NB4 (cell line): ENCODE data around the gene OR4M1.
"Not testable (repeated sequence)": the region's sequence is repeated elsewhere in the genome, so short reads cannot be mapped to it uniquely, and the experiment has no call there.

Experiments
- MYC ChIP-seq: IDR thresholded peaks from 2 replicates; pipeline ENCODE4 v1.6.1; 2011; ENCODE audit warnings: low read depth, low read length
- POLR2A ChIP-seq: IDR thresholded peaks from 2 replicates; pipeline ENCODE4 v1.6.1; 2011; ENCODE audit warnings: mild to moderate bottlenecking; ENCODE audit not compliant: insufficient read length; ENCODE audit errors: extremely low read depth
- TF ChIP-seq, protein P1 (sequence below): IDR thresholded peaks from one replicate; pipeline ENCODE4 v1.5.1; 2012; ENCODE audit warnings: low read depth, low read length
- TF ChIP-seq, protein P2 (sequence below): IDR thresholded peaks from 2 replicates; pipeline ENCODE4 v1.6.1; 2011; ENCODE audit warnings: low read depth, low read length

DNA sequence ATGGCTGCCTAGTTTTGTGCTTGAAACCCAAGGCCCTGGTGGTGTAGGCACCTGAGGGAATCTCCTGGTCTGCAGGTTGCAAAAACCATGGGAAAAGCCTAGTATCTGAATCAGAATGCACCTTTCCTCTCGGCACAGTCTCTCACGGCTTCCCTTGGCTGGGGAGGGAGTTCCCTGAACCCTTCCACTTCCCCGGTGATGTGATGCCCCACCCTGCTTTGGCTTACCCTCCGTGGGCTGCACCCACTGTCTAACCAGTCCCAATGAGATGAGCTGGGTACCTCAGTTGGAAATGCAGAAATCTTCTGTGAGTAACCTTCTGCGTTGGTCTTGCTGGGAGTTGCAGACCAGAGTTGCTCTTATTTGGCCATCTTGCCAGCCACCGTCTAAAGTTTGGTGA, 47.7 kb downstream of the OR4M1 start:
- TF ChIP-seq POLR2A, MYC: not testable (repeated sequence)
- TF ChIP-seq, protein P1, sequence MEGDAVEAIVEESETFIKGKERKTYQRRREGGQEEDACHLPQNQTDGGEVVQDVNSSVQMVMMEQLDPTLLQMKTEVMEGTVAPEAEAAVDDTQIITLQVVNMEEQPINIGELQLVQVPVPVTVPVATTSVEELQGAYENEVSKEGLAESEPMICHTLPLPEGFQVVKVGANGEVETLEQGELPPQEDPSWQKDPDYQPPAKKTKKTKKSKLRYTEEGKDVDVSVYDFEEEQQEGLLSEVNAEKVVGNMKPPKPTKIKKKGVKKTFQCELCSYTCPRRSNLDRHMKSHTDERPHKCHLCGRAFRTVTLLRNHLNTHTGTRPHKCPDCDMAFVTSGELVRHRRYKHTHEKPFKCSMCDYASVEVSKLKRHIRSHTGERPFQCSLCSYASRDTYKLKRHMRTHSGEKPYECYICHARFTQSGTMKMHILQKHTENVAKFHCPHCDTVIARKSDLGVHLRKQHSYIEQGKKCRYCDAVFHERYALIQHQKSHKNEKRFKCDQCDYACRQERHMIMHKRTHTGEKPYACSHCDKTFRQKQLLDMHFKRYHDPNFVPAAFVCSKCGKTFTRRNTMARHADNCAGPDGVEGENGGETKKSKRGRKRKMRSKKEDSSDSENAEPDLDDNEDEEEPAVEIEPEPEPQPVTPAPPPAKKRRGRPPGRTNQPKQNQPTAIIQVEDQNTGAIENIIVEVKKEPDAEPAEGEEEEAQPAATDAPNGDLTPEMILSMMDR: not testable (repeated sequence)
- TF ChIP-seq, protein P2, sequence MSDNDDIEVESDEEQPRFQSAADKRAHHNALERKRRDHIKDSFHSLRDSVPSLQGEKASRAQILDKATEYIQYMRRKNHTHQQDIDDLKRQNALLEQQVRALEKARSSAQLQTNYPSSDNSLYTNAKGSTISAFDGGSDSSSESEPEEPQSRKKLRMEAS: not testable (repeated sequence)
